Natural killer cell (primary cell): ENCODE data around the gene CREB5. TPM values are rescaled to one million over a fixed set of nuclear protein-coding genes. Genes with fewer than 3 reads are reported as not detected.

ENCODE experiments used
- ATAC-seq, 3 donors: fragments of 150-1000 bp in 2 of 3; fragments of 200-7000 bp in 1 of 3; cut with Tn5 transposase; 1 replicate in 1 of 3; 2 replicates in 2 of 3; pipeline ENCODE4 v1.10.0; 2021; ENCODE audit warnings: mild to moderate bottlenecking in 2 of 3, moderate library complexity in 2 of 3
- DNase-seq, 2 donors: peaks; one replicate each; pipeline versions ENCODE4 v3.0.0 to v3.0.0-alpha.2; 2013 to 2021; ENCODE audit warnings: mixed read lengths in 1 of 2
- H3K27ac ChIP-seq: one replicate; pipeline ENCODE4 v1.5.1; 2013; ENCODE audit warnings: mild to moderate bottlenecking, low read length
- H3K27me3 ChIP-seq: one replicate; pipeline ENCODE4 v1.6.1; 2013; ENCODE audit warnings: low read length; ENCODE audit not compliant: control insufficient read depth, insufficient read depth
- H3K36me3 ChIP-seq: one replicate; pipeline ENCODE4 v1.6.1; 2013; ENCODE audit warnings: low read length; ENCODE audit not compliant: control insufficient read depth, insufficient read depth
- H3K4me1 ChIP-seq: one replicate; pipeline ENCODE4 v1.6.1; 2013; ENCODE audit warnings: low read length; ENCODE audit not compliant: control insufficient read depth, insufficient read depth
- H3K4me3 ChIP-seq: one replicate; pipeline ENCODE4 v1.5.1; 2013; ENCODE audit warnings: low read length
- H3K9me3 ChIP-seq: one replicate; pipeline ENCODE4 v1.6.1; 2013; ENCODE audit warnings: low read length; ENCODE audit not compliant: control insufficient read depth, insufficient read depth
- H3K27ac Mint-ChIP-seq, 2 donors: one replicate each; pipeline ENCODE4 v1.8.0; 2022; ENCODE audit warnings: mild to moderate bottlenecking in 2 of 2, mixed read lengths in 2 of 2, moderate library complexity in 1 of 2
- H3K27me3 Mint-ChIP-seq, 2 donors: one replicate each; pipeline ENCODE4 v1.8.0; 2022; ENCODE audit warnings: low read depth in 2 of 2, mixed read lengths in 2 of 2
- H3K36me3 Mint-ChIP-seq: one replicate; pipeline ENCODE4 v1.8.0; 2022; ENCODE audit warnings: mixed read lengths
- H3K4me1 Mint-ChIP-seq, 2 donors: one replicate each; pipeline ENCODE4 v1.8.0; 2022; ENCODE audit warnings: mixed read lengths in 2 of 2
- H3K4me3 Mint-ChIP-seq: one replicate; pipeline ENCODE4 v1.8.0; 2022; ENCODE audit warnings: mild to moderate bottlenecking, moderate library complexity, mixed read lengths
- H3K9me3 Mint-ChIP-seq, 2 donors: one replicate each; pipeline ENCODE4 v1.8.0; 2022; ENCODE audit warnings: mixed read lengths in 2 of 2
- WGBS: methylation state at CpG from one replicate; pipeline ENCODE4 v1.1.7; 2013; ENCODE audit warnings: missing lambda C conversion rate; ENCODE audit not compliant: insufficient coverage; 5-methylcytosine and 5-hydroxymethylcytosine counted together
- intact Hi-C: fragments of 100-400 bp; cut with micrococcal nuclease; formaldehyde crosslinking; loops from one replicate; pipeline ENCODE4 v1.14.2; 2022
- total RNA-seq, 4 donors: library from RNA; stranded (reverse); fragments of 120-200 nt in 1 of 4; gene quantifications; one replicate each; pipeline versions ENCODE4 v1.2.3 to v1.2.4, GENCODE V29; 2013 to 2022
- TF ChIP-seq, protein P1 (sequence below): fragments of 200-600 bp; IDR thresholded peaks from one replicate; pipeline ENCODE4 v1.8.0; 2022; ENCODE audit warnings: antibody characterized with exemption

CREB5 gene
- total RNA-seq, 3 donors from 2014 or later (not counting 1 experiment from before 2014, with no cell fraction given) = 0.52 to 7.0 (median 0.89) TPM

DNA sequence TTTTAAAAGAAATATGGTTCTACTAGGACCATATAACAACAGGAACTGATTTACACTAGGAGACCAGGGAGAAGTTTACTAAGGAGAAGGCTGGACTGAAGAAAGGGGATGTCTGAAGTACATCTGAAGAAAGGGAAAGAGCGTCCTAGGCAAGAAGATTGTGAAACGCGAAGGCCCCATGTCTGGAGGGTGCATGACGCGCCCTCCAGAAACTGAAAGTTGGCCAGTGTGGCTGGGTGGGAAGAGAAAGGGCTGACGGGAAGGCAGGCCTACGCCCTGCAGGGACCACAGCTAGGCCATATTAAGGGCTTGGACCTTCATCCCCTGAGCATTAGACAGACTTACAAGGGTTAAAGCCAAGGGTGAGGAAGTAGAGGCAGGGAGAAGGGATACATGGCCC lies 387.8 kb downstream of the CREB5 start:
- H3K27ac ChIP-seq = no peak overlapping the region
- WGBS = 80% methylated on average over 7 of the region's 7 CpGs
- no peaks in the 10 kb centered on the region for H3K27me3 ChIP-seq
- no peaks in the 10 kb centered on the region for H3K4me1 ChIP-seq
- TF ChIP-seq, protein P1, sequence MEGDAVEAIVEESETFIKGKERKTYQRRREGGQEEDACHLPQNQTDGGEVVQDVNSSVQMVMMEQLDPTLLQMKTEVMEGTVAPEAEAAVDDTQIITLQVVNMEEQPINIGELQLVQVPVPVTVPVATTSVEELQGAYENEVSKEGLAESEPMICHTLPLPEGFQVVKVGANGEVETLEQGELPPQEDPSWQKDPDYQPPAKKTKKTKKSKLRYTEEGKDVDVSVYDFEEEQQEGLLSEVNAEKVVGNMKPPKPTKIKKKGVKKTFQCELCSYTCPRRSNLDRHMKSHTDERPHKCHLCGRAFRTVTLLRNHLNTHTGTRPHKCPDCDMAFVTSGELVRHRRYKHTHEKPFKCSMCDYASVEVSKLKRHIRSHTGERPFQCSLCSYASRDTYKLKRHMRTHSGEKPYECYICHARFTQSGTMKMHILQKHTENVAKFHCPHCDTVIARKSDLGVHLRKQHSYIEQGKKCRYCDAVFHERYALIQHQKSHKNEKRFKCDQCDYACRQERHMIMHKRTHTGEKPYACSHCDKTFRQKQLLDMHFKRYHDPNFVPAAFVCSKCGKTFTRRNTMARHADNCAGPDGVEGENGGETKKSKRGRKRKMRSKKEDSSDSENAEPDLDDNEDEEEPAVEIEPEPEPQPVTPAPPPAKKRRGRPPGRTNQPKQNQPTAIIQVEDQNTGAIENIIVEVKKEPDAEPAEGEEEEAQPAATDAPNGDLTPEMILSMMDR = no peak
- H3K9me3 ChIP-seq = no peaks in the 10 kb centered on the region
- Mint-ChIP-seq H3K9me3 (no peaks in the 10 kb centered on the region), H3K27me3 (peaks cover 11 to 16% of the 10 kb centered on the region in 2 donors), H3K27ac (no peak overlapping the region), H3K4me3 (no peak overlapping the region), H3K4me1 (no peaks in the 10 kb centered on the region), H3K36me3 (no peaks in the 10 kb centered on the region)
- DNase-seq (no peak), ATAC-seq (no peak)
- H3K4me3 ChIP-seq = no peak overlapping the region
- H3K36me3 ChIP-seq = no peaks in the 10 kb centered on the region
- intact Hi-C loops = no loop called here

DNA sequence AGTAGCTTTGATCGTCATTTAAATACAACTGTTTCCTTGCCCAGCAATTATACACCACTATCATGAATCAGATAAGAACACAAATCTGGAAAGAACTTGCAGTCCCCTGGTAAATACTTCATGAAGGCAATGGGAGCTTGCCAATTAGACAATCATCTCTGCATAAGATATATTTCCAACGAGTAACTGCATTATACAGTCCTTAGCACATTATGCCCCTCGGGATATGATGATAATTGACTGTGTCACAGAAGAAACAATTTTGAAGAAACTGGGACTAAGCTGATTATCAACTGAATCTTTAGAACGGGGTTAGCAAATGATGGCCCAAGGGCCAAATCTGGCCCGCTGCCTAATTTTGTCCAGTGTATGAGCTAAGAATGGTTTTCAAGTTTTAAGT lies 390.1 kb downstream of the CREB5 start:
- Mint-ChIP-seq H3K27ac (no peak overlapping the region), H3K4me3 (no peak overlapping the region), H3K9me3 (no peaks in the 10 kb centered on the region), H3K27me3 (peaks cover 8 to 14% of the 10 kb centered on the region in 2 donors), H3K4me1 (no peaks in the 10 kb centered on the region), H3K36me3 (no peaks in the 10 kb centered on the region)
- TF ChIP-seq, protein P1 = no peak
- H3K4me3 ChIP-seq = no peak overlapping the region
- H3K27me3 ChIP-seq = no peaks in the 10 kb centered on the region
- intact Hi-C loops = no loop called here
- H3K4me1 ChIP-seq = no peaks in the 10 kb centered on the region
- ATAC-seq = no peak
- H3K9me3 ChIP-seq = no peaks in the 10 kb centered on the region
- 89% methylated on average over 4 of the region's 5 CpGs for WGBS
- DNase-seq = no peak
- no peaks in the 10 kb centered on the region for H3K36me3 ChIP-seq
- no peak overlapping the region for H3K27ac ChIP-seq

DNA sequence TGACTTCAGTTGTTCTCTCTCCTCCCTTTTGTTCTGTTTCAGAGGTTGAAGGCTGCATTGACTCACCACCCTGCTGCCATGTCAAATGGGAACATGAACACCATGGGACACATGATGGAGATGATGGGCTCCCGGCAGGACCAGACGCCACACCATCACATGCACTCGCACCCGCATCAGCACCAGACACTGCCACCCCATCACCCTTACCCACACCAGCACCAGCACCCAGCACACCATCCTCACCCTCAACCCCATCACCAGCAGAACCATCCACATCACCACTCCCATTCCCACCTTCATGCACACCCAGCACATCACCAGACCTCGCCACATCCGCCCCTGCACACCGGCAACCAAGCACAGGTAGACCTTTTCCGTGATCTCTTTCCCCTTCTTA lies 391.8 kb downstream of the CREB5 start:
- Histone ChIP-seq H3K4me1 (no peaks in the 10 kb centered on the region), H3K36me3 (no peaks in the 10 kb centered on the region), H3K9me3 (no peaks in the 10 kb centered on the region), H3K27ac (no peak overlapping the region), H3K4me3 (no peak overlapping the region), H3K27me3 (no peaks in the 10 kb centered on the region)
- Mint-ChIP-seq H3K27ac (no peak overlapping the region), H3K4me1 (no peaks in the 10 kb centered on the region), H3K36me3 (no peaks in the 10 kb centered on the region), H3K4me3 (no peak overlapping the region), H3K27me3 (peaks cover 9 to 14% of the 10 kb centered on the region in 2 donors), H3K9me3 (no peaks in the 10 kb centered on the region)
- DNase-seq (no peak), ATAC-seq (no peak)
- WGBS = 95% methylated on average over 8 of the region's 8 CpGs
- TF ChIP-seq, protein P1 = no peak
- intact Hi-C loops = no loop called here

- intact Hi-C loops = no loop called here
- DNase-seq (no peak), ATAC-seq (no peak)
- Histone ChIP-seq H3K4me1 (no peaks in the 10 kb centered on the region), H3K9me3 (no peaks in the 10 kb centered on the region), H3K27ac (no peak overlapping the region), H3K36me3 (no peaks in the 10 kb centered on the region), H3K4me3 (no peak overlapping the region), H3K27me3 (no peaks in the 10 kb centered on the region)
- Mint-ChIP-seq H3K4me3 (no peak overlapping the region), H3K36me3 (no peaks in the 10 kb centered on the region), H3K4me1 (no peaks in the 10 kb centered on the region), H3K27me3 (peaks cover 9 to 14% of the 10 kb centered on the region in 2 donors), H3K9me3 (no peaks in the 10 kb centered on the region), H3K27ac (no peak overlapping the region)
- 87% methylated on average over 4 of the region's 4 CpGs for WGBS
- TF ChIP-seq, protein P1 = no peak
Measured at GRCh38 chr7:28804990-28805389, 392.7 kb downstream of the CREB5 start.
